HG03139 (cell line): ENCODE data around the gene APOBEC3F.
"Not testable (repeated sequence)": the region's sequence is repeated elsewhere in the genome, so short reads cannot be mapped to it uniquely, and the experiment has no call there.

Experiments used
- ATAC-seq: cut with Tn5 transposase; IDR thresholded peaks from one replicate; pipeline ENCODE4 v1.9.1; 2021; ENCODE audit not compliant: unreplicated experiment

Gene APOBEC3F

GRCh38 chr22:39026509-39027150 is 14.0 kb upstream of the APOBEC3F start:
- ATAC-seq = no peak

- no peak for ATAC-seq
Measured at GRCh38 chr22:39027717-39028116, 12.9 kb upstream of the APOBEC3F start.

GRCh38 chr22:39028281-39028680 is 12.4 kb upstream of the APOBEC3F start:
- no peak for ATAC-seq

- ATAC-seq = no peak
Measured at GRCh38 chr22:39029227-39029626, 11.4 kb upstream of the APOBEC3F start.

GRCh38 chr22:39030705-39031104 is 10.0 kb upstream of the APOBEC3F start:
- ATAC-seq = no peak

GRCh38 chr22:39031434-39032295 is 9.0 kb upstream of the APOBEC3F start:
- ATAC-seq = not testable (repeated sequence)

- ATAC-seq = not testable (repeated sequence)
Measured at GRCh38 chr22:39037071-39037470, 3.6 kb upstream of the APOBEC3F start.

GRCh38 chr22:39039306-39040126 is 1.1 kb upstream of the APOBEC3F start:
- no peak for ATAC-seq

GRCh38 chr22:39040155-39040537 is 518 bp upstream of the APOBEC3F start:
- ATAC-seq = not testable (repeated sequence)

GRCh38 chr22:39041908-39042307 is 1.2 kb downstream of the APOBEC3F start:
- ATAC-seq = no peak

GRCh38 chr22:39043063-39043462 is 2.4 kb downstream of the APOBEC3F start:
- ATAC-seq = not testable (repeated sequence)

GRCh38 chr22:39045136-39045535 is 4.5 kb downstream of the APOBEC3F start:
- not testable (repeated sequence) for ATAC-seq

- not testable (repeated sequence) for ATAC-seq
Measured at GRCh38 chr22:39049486-39049885, 8.8 kb downstream of the APOBEC3F start.

- not testable (repeated sequence) for ATAC-seq
Measured at GRCh38 chr22:39051844-39052495, 11.3 kb downstream of the APOBEC3F start.

GRCh38 chr22:39055658-39056057 is 15.0 kb downstream of the APOBEC3F start:
- ATAC-seq = no peak

- ATAC-seq = not testable (repeated sequence)
Measured at GRCh38 chr22:39061290-39061689, 20.6 kb downstream of the APOBEC3F start.

GRCh38 chr22:39061951-39062350 is 21.3 kb downstream of the APOBEC3F start:
- ATAC-seq = not testable (repeated sequence)

GRCh38 chr22:39063904-39064303 is 23.2 kb downstream of the APOBEC3F start:
- ATAC-seq = not testable (repeated sequence)

- ATAC-seq = not testable (repeated sequence)
Measured at GRCh38 chr22:39066442-39067276, 26.0 kb downstream of the APOBEC3F start.
